ENCODE measurements around the gene TBK1. TPM values are rescaled to one million over a fixed set of nuclear protein-coding genes. Genes with fewer than 3 reads are reported as not detected.

Gene TBK1
- polyA plus RNA-seq, 2 of the 4 experiments (the other 2 are of a cell fraction), result 29.3 to 52.5 TPM

- H3K27ac ChIP-seq, result no peak overlapping the region
- H3K4me1 ChIP-seq, result peaks cover 5% of the 10 kb centered on the region; the same call in 1 of the 3 replicates
- H3K4me3 ChIP-seq, result no peak overlapping the region
- 90% methylated on average over 4 of the region's 4 CpGs for WGBS (ENCODE audit: missing lambda C conversion rate)
- FAIRE-seq (no peak), ATAC-seq (no peak), DNase-seq (ENCODE audit: low read depth in 1 of 2, low spot score in 1 of 2) (no peak)
- no peaks in the 10 kb centered on the region for H3K9me3 ChIP-seq
- H3K4me2 ChIP-seq, result no peak overlapping the region
- no peak for TF ChIP-seq ATOH8 (CRISPR knock-in tag; IDR thresholded peaks at IDR 0.05; ENCODE audit: low read depth)
- no peak for TF ChIP-seq CHD2 (IDR thresholded peaks at IDR 0.05; ENCODE audit: low read length, partially characterized antibody)
- TF ChIP-seq FOSL2 (IDR thresholded peaks at IDR 0.05), result no peak
- no peak for TF ChIP-seq FOSL2 (CRISPR knock-in tag; IDR thresholded peaks at IDR 0.05)
- TF ChIP-seq SMC3 (IDR thresholded peaks at IDR 0.05), result no peak
- TF ChIP-seq ZC3H11A (IDR thresholded peaks at IDR 0.05), result no peak
- TF ChIP-seq KDM1A (IDR thresholded peaks at IDR 0.05; ENCODE audit: low read depth), result no peak
- ChIA-PET CTCF (no interaction called here), POLR2A (no interaction called here)
Measured at GRCh38 chr12:64428956-64429355, 23.0 kb upstream of the TBK1 start.

GRCh38 chr12:64430886-64431285 lies 21.0 kb upstream of the TBK1 start:
- FAIRE-seq (no peak), ATAC-seq (no peak), DNase-seq (ENCODE audit: low read depth in 1 of 2, low spot score in 1 of 2) (no peak)
- WGBS (ENCODE audit: missing lambda C conversion rate), result 75% methylated on average over 2 of the region's 2 CpGs
- Histone ChIP-seq H3K4me2 (no peak overlapping the region), H3K4me1 (peaks cover 5% of the 10 kb centered on the region; the same call in 1 of the 3 replicates), H3K27ac (no peak overlapping the region), H3K4me3 (no peak overlapping the region), H3K9me3 (no peaks in the 10 kb centered on the region)
- TF ChIP-seq TP53 (CRISPR knock-in tag; IDR thresholded peaks at IDR 0.05) (no peak), RAD21 (conservative IDR thresholded peaks at IDR 0.05 in 1 of 2, IDR thresholded peaks at IDR 0.05 in 1 of 2) (no peak), CEBPB (IDR thresholded peaks at IDR 0.05) (no peak), ZSCAN20 (CRISPR knock-in tag; IDR thresholded peaks at IDR 0.05) (no peak)
- TF ChIP-seq, protein P1, sequence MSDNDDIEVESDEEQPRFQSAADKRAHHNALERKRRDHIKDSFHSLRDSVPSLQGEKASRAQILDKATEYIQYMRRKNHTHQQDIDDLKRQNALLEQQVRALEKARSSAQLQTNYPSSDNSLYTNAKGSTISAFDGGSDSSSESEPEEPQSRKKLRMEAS (IDR thresholded peaks at IDR 0.05), result no peak
- ChIA-PET POLR2A (interaction anchor here (0.7 kb wide), 1 partner anchor 11 kb away, joined by 3 read pairs; no protein-coding TSS in a partner anchor), CTCF (interaction anchor here (0.6 to 1.8 kb wide), 3 partner anchors 14 to 581 kb away, joined by 3 to 4 read pairs (median 3); no protein-coding TSS in a partner anchor)

DNA sequence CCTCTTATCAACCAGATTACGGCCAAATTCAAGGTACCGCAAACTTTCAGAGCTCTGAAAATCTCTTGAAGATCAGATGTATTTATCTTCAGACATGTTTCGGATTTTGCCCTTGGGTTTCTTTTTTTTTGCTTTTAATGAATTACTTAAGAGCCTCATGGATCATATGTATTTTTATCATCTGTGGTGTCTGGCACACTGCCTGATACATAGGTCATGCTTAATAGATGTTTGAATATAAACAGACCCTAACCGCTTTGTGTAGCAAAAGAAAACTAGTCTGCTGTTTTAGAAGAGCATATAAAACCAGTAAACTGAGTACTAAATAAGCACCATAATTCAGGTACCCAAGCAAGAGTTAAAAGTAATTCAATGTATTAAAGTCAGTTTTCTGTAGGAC lies 20.1 kb upstream of the TBK1 start:
- POLR2A ChIA-PET, result interaction anchor here (0.7 kb wide), 1 partner anchor 10 kb away, joined by 3 read pairs; no protein-coding TSS in a partner anchor
- H3K4me1 ChIP-seq, result peaks cover 5% of the 10 kb centered on the region; the same call in 1 of the 3 replicates
- TF ChIP-seq CBX8 (IDR thresholded peaks at IDR 0.05) (no peak), RNF2 (IDR thresholded peaks at IDR 0.05; ENCODE audit: borderline replicate concordance, low read depth) (no peak), CEBPB (IDR thresholded peaks at IDR 0.05) (no peak), RARB (CRISPR knock-in tag; IDR thresholded peaks at IDR 0.05) (no peak), HES2 (IDR thresholded peaks at IDR 0.05) (no peak), EHMT2 (IDR thresholded peaks at IDR 0.05; ENCODE audit: low read depth) (no peak), ZSCAN20 (CRISPR knock-in tag; IDR thresholded peaks at IDR 0.05) (no peak), MAZ (IDR thresholded peaks at IDR 0.05; ENCODE audit: borderline replicate concordance, low read depth, low read length) (no peak), HOXB5 (CRISPR knock-in tag; IDR thresholded peaks at IDR 0.05) (no peak)
- TF ChIP-seq, protein P2, sequence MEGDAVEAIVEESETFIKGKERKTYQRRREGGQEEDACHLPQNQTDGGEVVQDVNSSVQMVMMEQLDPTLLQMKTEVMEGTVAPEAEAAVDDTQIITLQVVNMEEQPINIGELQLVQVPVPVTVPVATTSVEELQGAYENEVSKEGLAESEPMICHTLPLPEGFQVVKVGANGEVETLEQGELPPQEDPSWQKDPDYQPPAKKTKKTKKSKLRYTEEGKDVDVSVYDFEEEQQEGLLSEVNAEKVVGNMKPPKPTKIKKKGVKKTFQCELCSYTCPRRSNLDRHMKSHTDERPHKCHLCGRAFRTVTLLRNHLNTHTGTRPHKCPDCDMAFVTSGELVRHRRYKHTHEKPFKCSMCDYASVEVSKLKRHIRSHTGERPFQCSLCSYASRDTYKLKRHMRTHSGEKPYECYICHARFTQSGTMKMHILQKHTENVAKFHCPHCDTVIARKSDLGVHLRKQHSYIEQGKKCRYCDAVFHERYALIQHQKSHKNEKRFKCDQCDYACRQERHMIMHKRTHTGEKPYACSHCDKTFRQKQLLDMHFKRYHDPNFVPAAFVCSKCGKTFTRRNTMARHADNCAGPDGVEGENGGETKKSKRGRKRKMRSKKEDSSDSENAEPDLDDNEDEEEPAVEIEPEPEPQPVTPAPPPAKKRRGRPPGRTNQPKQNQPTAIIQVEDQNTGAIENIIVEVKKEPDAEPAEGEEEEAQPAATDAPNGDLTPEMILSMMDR (IDR thresholded peaks at IDR 0.05), result no peak
- no peak overlapping the region for H3K27ac ChIP-seq
- WGBS (ENCODE audit: missing lambda C conversion rate), result 95% methylated on average over 4 of the region's 4 CpGs
- ATAC-seq, result no peak
- no peak overlapping the region for H3K4me2 ChIP-seq
- no peaks in the 10 kb centered on the region for H3K9me3 ChIP-seq
- no peak for DNase-seq (ENCODE audit: low read depth in 1 of 2, low spot score in 1 of 2)
- CTCF ChIA-PET, result interaction anchor here (0.6 to 1.8 kb wide), 2 partner anchors 13 to 582 kb away, joined by 3 to 4 read pairs; no protein-coding TSS in a partner anchor
- H3K4me3 ChIP-seq, result no peak overlapping the region
- FAIRE-seq, result no peak
